GM12892 (cell line): ENCODE results near the gene TNS3.

Source experiments
- DNase-seq: peaks from one replicate; pipeline ENCODE4 v3.0.0; 2011; ENCODE audit not compliant: insufficient read length
- FAIRE-seq: peaks from 2 replicates; lab custom pipeline; 2011; peaks lifted over from hg19 to GRCh38; lab: Jason Lieb, UNC
- POLR2A ChIP-seq: IDR thresholded peaks from 2 replicates; pipeline ENCODE4 v1.6.1; 2011; ENCODE audit warnings: low read depth, low read length, control low read depth
- POLR2AphosphoS5 ChIP-seq: IDR thresholded peaks from 2 replicates; pipeline ENCODE4 v1.6.1; 2011; ENCODE audit warnings: low read depth, low read length, control low read depth
- TAF1 ChIP-seq: IDR thresholded peaks from 2 replicates; pipeline ENCODE4 v1.6.1; 2011; ENCODE audit warnings: low read depth, mild to moderate bottlenecking, control low read depth, low read length, borderline replicate concordance

The TNS3 gene

GRCh38 chr7:47456210-47456955 lies 125.5 kb downstream of the TNS3 start:
- no peak for TF ChIP-seq POLR2AphosphoS5
- FAIRE-seq: no peak
- DNase-seq: no peak

- DNase-seq (no peak), FAIRE-seq (no peak)
- TF ChIP-seq POLR2A (no peak), POLR2AphosphoS5 (no peak), TAF1 (no peak)
Observed at GRCh38 chr7:47455872-47456185, 126.1 kb downstream of the TNS3 start.

DNA sequence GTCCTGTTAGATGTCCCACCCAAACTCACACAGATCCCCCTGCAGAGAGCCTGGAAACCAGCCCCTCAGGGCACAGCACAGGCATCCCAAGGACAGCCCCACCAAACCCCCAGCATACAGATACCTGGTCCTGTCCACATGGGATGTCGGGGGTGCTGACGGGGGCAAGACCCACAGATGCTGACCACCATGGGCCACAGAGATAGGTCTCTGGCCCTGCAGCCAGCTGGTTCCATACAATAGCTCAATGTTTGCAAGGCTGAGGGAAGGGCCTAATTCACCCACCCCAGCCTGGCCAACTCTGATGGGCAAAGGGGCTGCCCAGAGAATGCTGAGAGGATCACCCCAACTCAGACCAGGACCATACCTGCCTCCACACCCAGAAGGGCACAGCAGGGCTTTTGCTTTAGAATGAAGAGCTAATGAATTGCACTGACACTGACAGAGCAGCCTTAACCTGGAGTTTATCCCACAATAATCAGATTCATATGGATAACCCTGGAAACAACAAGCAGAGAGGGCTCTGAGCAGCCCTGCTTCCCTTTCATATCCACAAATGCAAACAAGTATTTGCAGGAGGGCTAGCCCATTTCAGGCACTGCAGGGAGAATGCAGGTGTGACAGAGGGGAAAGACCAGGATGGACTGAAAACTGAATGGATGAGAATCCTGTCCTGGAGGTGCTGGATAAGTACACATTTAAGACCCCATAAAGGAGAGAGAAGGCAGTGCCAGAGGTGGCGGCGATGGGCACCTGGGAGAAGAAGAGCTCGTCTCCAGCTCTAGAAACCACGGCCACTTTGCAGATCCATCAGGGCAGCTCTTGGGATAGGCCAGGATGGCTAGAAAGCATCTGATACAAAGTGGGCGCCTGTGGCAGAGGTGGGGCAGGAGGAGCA lies 126.7 kb downstream of the TNS3 start:
- FAIRE-seq (no peak), DNase-seq (no peak)
- TF ChIP-seq TAF1: no peak

GRCh38 chr7:47454069-47454973 lies 127.6 kb downstream of the TNS3 start:
- DNase-seq (no peak), FAIRE-seq (no peak)
- TF ChIP-seq POLR2A (no peak), POLR2AphosphoS5 (no peak), TAF1 (no peak)

GRCh38 chr7:47453093-47454061 lies 128.5 kb downstream of the TNS3 start:
- no peak for FAIRE-seq

DNA sequence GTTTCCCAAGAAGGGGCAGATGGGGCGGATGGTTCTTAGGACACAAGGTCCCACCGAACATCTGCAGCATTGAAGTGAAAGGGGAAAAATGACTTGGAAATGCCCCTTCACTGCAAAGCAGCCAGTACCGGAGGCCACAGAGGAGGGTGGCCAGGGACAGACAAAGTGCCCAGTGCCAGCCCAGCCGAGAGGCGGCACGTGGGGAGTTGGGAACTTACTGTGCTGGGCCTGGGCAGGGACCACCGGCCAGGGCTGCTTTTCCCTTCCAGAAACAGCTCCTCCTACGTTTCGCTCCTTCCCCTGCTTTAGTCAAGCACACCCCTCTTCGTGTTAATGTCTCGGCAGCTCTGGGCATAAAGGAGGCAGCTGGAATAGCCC lies 129.2 kb downstream of the TNS3 start:
- no peak for TF ChIP-seq POLR2AphosphoS5
- TF ChIP-seq POLR2A: no peak
- no peak for TF ChIP-seq TAF1
- FAIRE-seq: no peak
- no peak for DNase-seq

More at GRCh38 chr7:47453093-47454061, 128.5 kb downstream of the TNS3 start:
- TF ChIP-seq TAF1 (no peak), POLR2AphosphoS5 (no peak), POLR2A (no peak)
- DNase-seq: no peak

- DNase-seq: no peak
- no peak for FAIRE-seq
- no peak for TF ChIP-seq TAF1
- TF ChIP-seq POLR2A: no peak
- TF ChIP-seq POLR2AphosphoS5: no peak
Observed at GRCh38 chr7:47452295-47452694, 129.6 kb downstream of the TNS3 start.

DNA sequence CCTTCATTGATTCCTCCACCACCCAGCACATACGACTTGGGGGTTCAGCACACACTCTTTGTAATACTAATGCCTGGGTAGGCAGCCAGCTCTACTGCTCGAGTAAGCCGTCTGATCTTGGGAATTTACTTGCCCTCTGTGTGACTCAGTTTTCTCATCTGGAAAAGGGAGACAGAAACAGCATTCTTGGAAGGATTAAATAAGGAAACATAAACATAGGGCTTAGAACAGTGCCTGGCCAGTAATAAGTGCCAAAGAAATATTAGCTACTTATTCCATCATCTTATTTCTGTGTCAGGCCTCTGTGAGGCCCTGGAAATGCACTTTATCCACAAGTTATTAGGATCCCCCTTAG lies 130.1 kb downstream of the TNS3 start:
- no peak for DNase-seq
- no peak for TF ChIP-seq POLR2AphosphoS5
- TF ChIP-seq TAF1: no peak
- no peak for TF ChIP-seq POLR2A
- no peak for FAIRE-seq

DNA sequence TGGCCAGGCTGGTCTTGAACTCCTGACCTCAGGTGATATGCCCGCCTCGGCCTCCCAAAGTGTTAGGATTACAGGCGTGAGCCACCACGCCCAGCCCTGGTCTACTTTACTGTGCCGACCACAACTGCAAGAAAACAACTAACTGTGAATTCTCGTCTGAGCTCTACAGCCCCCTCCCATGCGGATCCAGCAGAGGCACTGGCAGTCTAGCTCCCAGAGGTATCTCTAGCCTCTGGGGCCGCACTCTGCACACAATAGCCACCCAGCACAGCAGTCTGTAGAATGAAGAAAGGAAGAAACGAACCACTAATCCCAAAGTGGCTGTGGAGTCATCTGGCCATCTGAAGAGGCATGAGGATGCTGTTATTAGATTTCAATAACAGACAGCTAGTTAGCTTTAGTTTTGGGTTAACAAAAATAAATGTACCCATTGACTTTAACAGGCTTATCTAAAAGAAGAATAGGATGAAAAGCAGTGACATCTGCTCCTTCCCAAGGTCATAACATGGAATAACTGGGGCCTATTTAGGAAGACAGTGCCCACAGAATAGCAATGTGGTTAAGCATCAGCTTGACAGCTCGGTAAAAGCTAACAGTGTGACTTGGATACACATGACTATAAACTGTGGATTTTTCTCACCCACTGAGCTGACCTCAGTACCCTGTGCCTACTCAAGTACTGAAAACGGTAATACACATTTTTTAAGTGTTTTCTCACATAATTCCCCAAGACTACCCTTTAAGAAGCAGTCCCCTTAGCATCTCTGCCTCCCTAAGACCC lies 131.9 kb downstream of the TNS3 start:
- FAIRE-seq (no peak), DNase-seq (no peak)
- TF ChIP-seq TAF1: no peak
- TF ChIP-seq POLR2AphosphoS5: no peak
- TF ChIP-seq POLR2A: no peak

DNA sequence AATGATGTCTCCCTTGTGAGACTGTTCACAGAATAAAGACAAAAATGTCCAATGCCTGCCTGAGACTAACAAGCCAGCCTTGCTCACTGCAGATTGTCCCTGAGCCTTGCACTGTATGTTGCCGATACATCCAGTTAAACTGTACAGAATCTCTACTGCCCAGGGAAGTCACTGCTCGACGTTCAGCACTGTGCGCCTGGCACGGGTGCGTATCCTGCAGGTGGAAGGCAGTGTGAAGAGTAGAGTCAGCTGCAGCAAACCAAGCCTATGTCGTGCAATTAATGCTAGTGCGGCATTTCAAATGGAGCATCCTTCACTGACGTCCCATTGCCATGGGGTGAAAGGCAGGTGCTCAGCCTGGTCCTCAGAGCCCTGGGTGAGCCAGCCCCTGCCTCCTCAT lies 132.9 kb downstream of the TNS3 start:
- DNase-seq: no peak
- FAIRE-seq: no peak
- no peak for TF ChIP-seq POLR2AphosphoS5
- TF ChIP-seq POLR2A: no peak
- no peak for TF ChIP-seq TAF1
